ENCODE data around the gene AFF2. TPM values are rescaled to one million over a fixed set of nuclear protein-coding genes. Genes with fewer than 3 reads are reported as not detected.

The AFF2 gene
- total RNA-seq, 6 donors from 2014 or later: 6.1 to 17.4 (median 9.7) TPM

DNA sequence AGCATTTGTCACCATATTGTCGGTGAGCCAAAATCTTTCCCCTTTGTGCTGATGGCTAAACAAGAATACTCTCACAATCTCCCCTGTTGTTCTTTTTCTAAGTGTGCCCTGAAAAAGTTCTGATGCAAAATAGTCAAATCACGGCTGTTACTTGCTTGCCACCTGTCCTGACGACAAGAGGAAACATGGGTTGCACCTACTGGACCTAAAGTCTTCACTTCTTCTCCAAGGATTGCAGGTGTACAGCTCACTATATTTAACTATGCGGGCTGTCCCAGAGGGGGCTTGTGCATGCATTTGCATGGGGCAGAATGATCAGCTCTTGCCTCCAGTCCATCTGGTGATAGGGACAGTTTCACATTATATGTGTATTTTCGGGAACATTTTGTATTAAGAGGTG is 21.6 kb downstream of the AFF2 start:
- no peak for TF ChIP-seq POLR2AphosphoS5 (IDR thresholded peaks at IDR 0.05)
- no peak for TF ChIP-seq POLR2A (IDR thresholded peaks at IDR 0.05)
- TF ChIP-seq, protein P1, sequence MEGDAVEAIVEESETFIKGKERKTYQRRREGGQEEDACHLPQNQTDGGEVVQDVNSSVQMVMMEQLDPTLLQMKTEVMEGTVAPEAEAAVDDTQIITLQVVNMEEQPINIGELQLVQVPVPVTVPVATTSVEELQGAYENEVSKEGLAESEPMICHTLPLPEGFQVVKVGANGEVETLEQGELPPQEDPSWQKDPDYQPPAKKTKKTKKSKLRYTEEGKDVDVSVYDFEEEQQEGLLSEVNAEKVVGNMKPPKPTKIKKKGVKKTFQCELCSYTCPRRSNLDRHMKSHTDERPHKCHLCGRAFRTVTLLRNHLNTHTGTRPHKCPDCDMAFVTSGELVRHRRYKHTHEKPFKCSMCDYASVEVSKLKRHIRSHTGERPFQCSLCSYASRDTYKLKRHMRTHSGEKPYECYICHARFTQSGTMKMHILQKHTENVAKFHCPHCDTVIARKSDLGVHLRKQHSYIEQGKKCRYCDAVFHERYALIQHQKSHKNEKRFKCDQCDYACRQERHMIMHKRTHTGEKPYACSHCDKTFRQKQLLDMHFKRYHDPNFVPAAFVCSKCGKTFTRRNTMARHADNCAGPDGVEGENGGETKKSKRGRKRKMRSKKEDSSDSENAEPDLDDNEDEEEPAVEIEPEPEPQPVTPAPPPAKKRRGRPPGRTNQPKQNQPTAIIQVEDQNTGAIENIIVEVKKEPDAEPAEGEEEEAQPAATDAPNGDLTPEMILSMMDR (IDR thresholded peaks at IDR 0.05): no peak
- TF ChIP-seq EP300 (IDR thresholded peaks at IDR 0.05): no peak
- ATAC-seq (ENCODE audit: low FRiP score in 2 of 2) (no peak), DNase-seq (no peak)
- no peak overlapping the region for H3K4me3 ChIP-seq
- 65 to 83% methylated on average over 3 to 5 of the region's 5 CpGs for WGBS, 2 donors
- H3K27me3 ChIP-seq: no peaks in the 10 kb centered on the region
- no peak overlapping the region for H3K27ac ChIP-seq
- no peaks in the 10 kb centered on the region for H3K36me3 ChIP-seq
- no peaks in the 10 kb centered on the region for H3K4me1 ChIP-seq
- no peaks in the 10 kb centered on the region for H3K9me3 ChIP-seq

- H3K4me1 ChIP-seq: no peaks in the 10 kb centered on the region
Observed at GRCh38 chrX:148523303-148524080, 23.1 kb downstream of the AFF2 start.

DNA sequence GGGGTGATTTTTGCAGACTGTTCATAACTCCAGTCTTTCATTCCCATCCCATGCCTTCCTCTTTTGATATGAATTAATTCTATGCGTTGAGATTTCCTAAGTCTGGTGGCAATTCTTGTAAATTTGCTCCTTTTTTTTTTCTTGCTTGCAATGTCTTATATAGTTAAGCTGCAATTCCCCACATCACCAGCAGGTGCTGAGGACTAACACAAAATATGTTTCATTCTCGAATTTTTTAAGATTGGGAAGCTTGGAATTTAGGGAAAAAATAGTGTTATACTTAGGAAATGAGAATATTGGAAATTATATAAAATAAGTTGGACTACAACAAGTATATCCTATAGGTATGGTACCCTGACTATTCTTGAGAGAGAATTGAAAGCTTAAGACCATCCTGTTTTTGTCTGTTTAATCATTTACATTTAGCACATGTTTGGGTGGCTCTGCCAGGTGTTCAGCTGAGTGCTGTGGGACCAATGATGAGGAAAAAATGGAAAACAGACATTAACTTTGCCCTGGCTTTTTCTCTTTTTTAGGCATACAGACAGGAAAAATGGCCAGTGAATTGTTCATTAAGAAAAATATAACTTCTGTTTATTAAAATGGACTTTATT is 30.2 kb downstream of the AFF2 start:
- Histone ChIP-seq H3K4me3 (no peak overlapping the region), H3K4me1 (no peaks in the 10 kb centered on the region), H3K27me3 (no peaks in the 10 kb centered on the region), H3K36me3 (no peaks in the 10 kb centered on the region), H3K9me3 (no peaks in the 10 kb centered on the region), H3K27ac (no peak overlapping the region)
- no peak for TF ChIP-seq POLR2AphosphoS5 (IDR thresholded peaks at IDR 0.05)
- TF ChIP-seq, protein P1 (IDR thresholded peaks at IDR 0.05): peak in 5 of 6 experiments; percentile 29 to 57 (median 39)
- ATAC-seq (ENCODE audit: low FRiP score in 2 of 2): no peak
- 27 to 30% methylated on average over 2 of the region's 2 CpGs for WGBS, 2 donors
- DNase-seq: no peak

More at GRCh38 chrX:148523303-148524080, 23.1 kb downstream of the AFF2 start:
- ATAC-seq (ENCODE audit: low FRiP score in 2 of 2) (no peak), DNase-seq (no peak)
- Histone ChIP-seq H3K27me3 (no peaks in the 10 kb centered on the region), H3K9me3 (no peaks in the 10 kb centered on the region), H3K4me3 (no peak overlapping the region), H3K27ac (no peak overlapping the region), H3K36me3 (no peaks in the 10 kb centered on the region)
- WGBS, 2 donors: 56 to 70% methylated on average over 6 of the region's 6 CpGs
- no peak for TF ChIP-seq POLR2AphosphoS5 (IDR thresholded peaks at IDR 0.05)
- TF ChIP-seq, protein P1 (IDR thresholded peaks at IDR 0.05): no peak
- TF ChIP-seq EP300 (IDR thresholded peaks at IDR 0.05): no peak
- no peak for TF ChIP-seq POLR2A (IDR thresholded peaks at IDR 0.05)

DNA sequence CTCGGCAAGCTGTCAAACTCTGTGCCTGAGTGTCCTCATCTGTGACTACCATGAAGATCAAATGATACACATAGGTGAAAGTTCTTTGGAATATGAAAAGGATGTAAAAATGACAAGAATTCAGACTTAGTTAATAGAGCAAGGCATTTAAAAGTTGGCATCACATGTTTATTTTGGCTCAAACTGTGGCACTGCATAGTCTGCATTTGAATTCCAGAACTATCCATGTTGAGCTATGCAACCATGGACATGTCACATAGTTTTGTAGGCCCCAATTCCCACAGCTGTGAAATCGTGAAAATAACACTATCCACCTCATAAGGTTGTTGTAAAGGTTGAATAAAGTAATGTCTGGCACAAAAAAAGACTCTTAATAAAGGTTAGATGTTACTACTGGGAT is 33.9 kb downstream of the AFF2 start:
- Histone ChIP-seq H3K27me3 (no peaks in the 10 kb centered on the region), H3K4me1 (no peaks in the 10 kb centered on the region), H3K9me3 (no peaks in the 10 kb centered on the region), H3K36me3 (no peaks in the 10 kb centered on the region), H3K4me3 (no peak overlapping the region), H3K27ac (no peak overlapping the region)
- TF ChIP-seq POLR2A (IDR thresholded peaks at IDR 0.05): no peak
- TF ChIP-seq, protein P1 (IDR thresholded peaks at IDR 0.05): no peak
- TF ChIP-seq EP300 (IDR thresholded peaks at IDR 0.05): no peak
- TF ChIP-seq POLR2AphosphoS5 (IDR thresholded peaks at IDR 0.05): no peak
- WGBS, 2 donors: 77 to 94% methylated on average over 2 of the region's 2 CpGs
- DNase-seq (no peak), ATAC-seq (ENCODE audit: low FRiP score in 2 of 2) (no peak)

Data from upper lobe of left lung (tissue), 6 donors.